ENCODE data around the gene WWOX. TPM values are rescaled to one million over a fixed set of nuclear protein-coding genes. Genes with fewer than 3 reads are reported as not detected.

WWOX gene
- total and polyA plus RNA-seq, 2 of the 8 experiments (the other 6 are each of a cell fraction or from before 2014, with no cell fraction given) = 5.4 to 16.7 TPM

DNA sequence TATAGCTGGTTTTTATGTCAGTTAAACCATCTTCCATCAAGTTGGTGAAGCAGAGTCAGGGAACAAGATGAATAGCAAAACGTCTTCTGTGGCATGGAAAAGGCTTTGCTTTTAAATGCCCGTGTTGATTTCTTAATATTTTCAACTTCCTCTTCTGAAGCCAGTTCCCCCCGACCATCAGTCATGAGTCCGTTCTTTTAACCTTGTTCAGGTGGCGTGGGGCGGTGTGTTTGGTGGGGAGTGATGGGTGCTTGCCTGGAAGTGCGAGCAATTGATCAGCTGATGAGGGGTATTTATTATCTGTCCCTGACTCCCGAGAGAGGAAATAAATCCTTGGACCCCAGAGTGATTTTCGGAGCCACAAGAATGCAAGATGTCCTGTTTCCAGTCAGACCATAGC is 147.1 kb downstream of the WWOX start (continued):
- TF ChIP-seq JUN (IDR thresholded peaks at IDR 0.05; ENCODE audit: low read depth, low read length) (no peak), EP300 (IDR thresholded peaks at IDR 0.05; ENCODE audit: borderline replicate concordance in 1 of 2, low read depth in 2 of 2, low read length in 2 of 2) (no peak)

Measured in H1 (cell line).